Measurements from ENCODE around the gene MEX3C. TPM values are rescaled to one million over a fixed set of nuclear protein-coding genes. Genes with fewer than 3 reads are reported as not detected.

Gene MEX3C
- total and polyA plus RNA-seq, 2 experiments from 2014 or later = 28.8 to 109 TPM

- no peak for TF ChIP-seq ZNF462 (CRISPR knock-in tag; IDR thresholded peaks at IDR 0.05)
- TF ChIP-seq ZNF331 (CRISPR knock-in tag; IDR thresholded peaks at IDR 0.05; ENCODE audit: low read depth) = no peak
- TF ChIP-seq CTCF (conservative IDR thresholded peaks at IDR 0.05; ENCODE audit: low read depth in 2 of 2) = no peak
- TF ChIP-seq REST (IDR thresholded peaks at IDR 0.05; ENCODE audit: unreplicated experiment) = no peak
- TF ChIP-seq EZH2phosphoT487 (IDR thresholded peaks at IDR 0.05; ENCODE audit: unreplicated experiment) = no peak
- TF ChIP-seq ETS1 (IDR thresholded peaks at IDR 0.05) = no peak
These were observed 445 bp downstream of the MEX3C start (continued) for GRCh38 chr18:51196811-51197660.
